GM19372 (cell line): ENCODE data around the gene BTNL2.
"Not testable (repeated sequence)": the region's sequence is repeated elsewhere in the genome, so short reads cannot be mapped to it uniquely, and the experiment has no call there.

Source experiments
- ATAC-seq: cut with Tn5 transposase; IDR thresholded peaks from one replicate; pipeline ENCODE4 v1.9.1; 2021; ENCODE audit warnings: mild to moderate bottlenecking, low read depth, moderate library complexity; ENCODE audit not compliant: unreplicated experiment

The BTNL2 gene

GRCh38 chr6:32371229-32371628 lies 35.8 kb downstream of the BTNL2 start:
- ATAC-seq, result no peak

GRCh38 chr6:32370505-32370904 lies 36.5 kb downstream of the BTNL2 start:
- ATAC-seq, result no peak

- no peak for ATAC-seq
Measured at GRCh38 chr6:32369660-32370059, 37.3 kb downstream of the BTNL2 start.

- ATAC-seq, result no peak
Measured at GRCh38 chr6:32367644-32368043, 39.3 kb downstream of the BTNL2 start.

GRCh38 chr6:32359225-32359624 lies 47.8 kb downstream of the BTNL2 start:
- not testable (repeated sequence) for ATAC-seq

GRCh38 chr6:32358548-32358947 lies 48.4 kb downstream of the BTNL2 start:
- ATAC-seq, result not testable (repeated sequence)

GRCh38 chr6:32355018-32355417 lies 52.0 kb downstream of the BTNL2 start:
- no peak for ATAC-seq

GRCh38 chr6:32353348-32353747 lies 53.6 kb downstream of the BTNL2 start:
- ATAC-seq, result no peak
